Loucy (cell line): Measurements from ENCODE around the gene MCOLN2.

Source experiments
- H2AFZ ChIP-seq: fragments of 200-600 bp; sonication (generic); 2 replicates; pipeline ENCODE4 v1.6.0; 2016; ENCODE audit warnings: antibody characterized with exemption, mild to moderate bottlenecking, low read length, moderate library complexity
- H3F3A ChIP-seq: fragments of 200-600 bp; 2 replicates; pipeline ENCODE4 v1.6.0; 2016; ENCODE audit warnings: antibody characterized with exemption, low read depth, mild to moderate bottlenecking
- H3K27me3 ChIP-seq: fragments of 200-600 bp; sonication (generic); 2 replicates; pipeline ENCODE4 v1.6.1; 2014; ENCODE audit warnings: low read length, mild to moderate bottlenecking; ENCODE audit not compliant: insufficient read depth, poor library complexity, severe bottlenecking
- H3K36me3 ChIP-seq: fragments of 200-600 bp; sonication (generic); 2 replicates; pipeline ENCODE4 v1.6.1; 2016; ENCODE audit warnings: low read length; ENCODE audit not compliant: insufficient read depth
- H3K4me1 ChIP-seq: fragments of 200-600 bp; sonication (generic); 2 replicates; pipeline ENCODE4 v1.5.1; 2014; ENCODE audit warnings: low read length, mild to moderate bottlenecking; ENCODE audit not compliant: insufficient read depth, poor library complexity, severe bottlenecking
- H3K4me2 ChIP-seq: fragments of 200-600 bp; sonication (generic); 2 replicates; pipeline ENCODE4 v1.6.0; 2014; ENCODE audit warnings: antibody characterized with exemption, low read length, low read depth, mild to moderate bottlenecking; ENCODE audit not compliant: poor library complexity, severe bottlenecking
- H3K4me3 ChIP-seq: fragments of 200-600 bp; sonication (generic); 2 replicates; pipeline ENCODE4 v1.5.1; 2014; ENCODE audit warnings: low read length, mild to moderate bottlenecking, mixed read lengths; ENCODE audit not compliant: poor library complexity, severe bottlenecking
- H3K79me2 ChIP-seq: fragments of 200-600 bp; sonication (generic); 2 replicates; pipeline ENCODE4 v1.6.1; 2014; ENCODE audit warnings: low read length; ENCODE audit not compliant: insufficient read depth
- H3K9ac ChIP-seq: fragments of 200-600 bp; sonication (generic); 2 replicates; pipeline ENCODE4 v1.6.0; 2014; ENCODE audit warnings: mild to moderate bottlenecking, low read depth, low read length, moderate library complexity; ENCODE audit not compliant: poor library complexity, severe bottlenecking
- H3K9me2 ChIP-seq: fragments of 200-600 bp; sonication (generic); replicated peaks from 2 replicates; pipeline ENCODE4 v1.6.1; 2016; ENCODE audit warnings: low read depth, low read length, mixed read lengths
- H3K9me3 ChIP-seq: fragments of 200-600 bp; sonication (generic); 2 replicates; pipeline ENCODE4 v1.6.1; 2014; ENCODE audit warnings: mild to moderate bottlenecking, antibody characterized with exemption, low read length, low read depth; ENCODE audit not compliant: insufficient read depth
- H4K20me1 ChIP-seq: fragments of 200-600 bp; sonication (generic); 2 replicates; pipeline ENCODE4 v1.6.0; 2014; ENCODE audit warnings: antibody characterized with exemption, low read length, mild to moderate bottlenecking; ENCODE audit not compliant: insufficient read depth, poor library complexity, severe bottlenecking
- EZH2phosphoT487 ChIP-seq: fragments of 200-600 bp; IDR thresholded peaks from 2 replicates; pipeline ENCODE4 v1.6.1; 2018; ENCODE audit warnings: antibody characterized with exemption, mild to moderate bottlenecking, moderate library complexity, borderline replicate concordance
- TF ChIP-seq, protein P1 (sequence below): fragments of 200-600 bp; sonication (generic); conservative IDR thresholded peaks from 2 replicates; pipeline ENCODE4 v1.5.1; 2014; ENCODE audit warnings: mild to moderate bottlenecking, antibody characterized with exemption, low read length

MCOLN2 gene

DNA sequence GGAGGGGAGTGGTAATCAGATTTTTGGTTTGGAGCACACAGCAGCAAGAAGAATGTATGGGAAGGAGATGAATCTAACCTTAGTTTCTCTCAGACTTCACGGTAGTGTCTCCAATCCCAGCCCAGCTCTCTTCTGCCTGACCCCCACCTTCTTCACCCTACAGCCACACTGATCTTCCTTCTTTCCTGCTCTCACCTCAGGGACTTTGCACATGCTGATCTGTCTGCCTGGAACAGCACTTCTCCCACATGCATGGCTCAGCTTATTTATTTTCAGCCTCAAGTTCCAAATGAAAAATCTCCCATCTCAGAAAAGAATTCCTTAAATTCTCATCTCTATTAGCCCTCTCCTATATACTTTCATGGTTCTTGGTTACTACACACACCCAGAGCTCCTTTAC lies 55.1 kb downstream of the MCOLN2 start:
- no peaks in the 10 kb centered on the region for H3K9me3 ChIP-seq
- H3K36me3 ChIP-seq = no peaks in the 10 kb centered on the region
- no peaks in the 10 kb centered on the region for H3K27me3 ChIP-seq
- TF ChIP-seq, protein P1, sequence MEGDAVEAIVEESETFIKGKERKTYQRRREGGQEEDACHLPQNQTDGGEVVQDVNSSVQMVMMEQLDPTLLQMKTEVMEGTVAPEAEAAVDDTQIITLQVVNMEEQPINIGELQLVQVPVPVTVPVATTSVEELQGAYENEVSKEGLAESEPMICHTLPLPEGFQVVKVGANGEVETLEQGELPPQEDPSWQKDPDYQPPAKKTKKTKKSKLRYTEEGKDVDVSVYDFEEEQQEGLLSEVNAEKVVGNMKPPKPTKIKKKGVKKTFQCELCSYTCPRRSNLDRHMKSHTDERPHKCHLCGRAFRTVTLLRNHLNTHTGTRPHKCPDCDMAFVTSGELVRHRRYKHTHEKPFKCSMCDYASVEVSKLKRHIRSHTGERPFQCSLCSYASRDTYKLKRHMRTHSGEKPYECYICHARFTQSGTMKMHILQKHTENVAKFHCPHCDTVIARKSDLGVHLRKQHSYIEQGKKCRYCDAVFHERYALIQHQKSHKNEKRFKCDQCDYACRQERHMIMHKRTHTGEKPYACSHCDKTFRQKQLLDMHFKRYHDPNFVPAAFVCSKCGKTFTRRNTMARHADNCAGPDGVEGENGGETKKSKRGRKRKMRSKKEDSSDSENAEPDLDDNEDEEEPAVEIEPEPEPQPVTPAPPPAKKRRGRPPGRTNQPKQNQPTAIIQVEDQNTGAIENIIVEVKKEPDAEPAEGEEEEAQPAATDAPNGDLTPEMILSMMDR = no peak
- no peak for TF ChIP-seq EZH2phosphoT487
- no peaks in the 10 kb centered on the region for H3K9me2 ChIP-seq
- H3K4me2 ChIP-seq = no peak overlapping the region
- no peak overlapping the region for H2AFZ ChIP-seq
- no peak overlapping the region for H3K4me3 ChIP-seq
- H3K79me2 ChIP-seq = no peaks in the 10 kb centered on the region
- no peaks in the 10 kb centered on the region for H3K4me1 ChIP-seq
- no peaks in the 10 kb centered on the region for H4K20me1 ChIP-seq
- H3F3A ChIP-seq = no peaks in the 10 kb centered on the region
- no peak overlapping the region for H3K9ac ChIP-seq

DNA sequence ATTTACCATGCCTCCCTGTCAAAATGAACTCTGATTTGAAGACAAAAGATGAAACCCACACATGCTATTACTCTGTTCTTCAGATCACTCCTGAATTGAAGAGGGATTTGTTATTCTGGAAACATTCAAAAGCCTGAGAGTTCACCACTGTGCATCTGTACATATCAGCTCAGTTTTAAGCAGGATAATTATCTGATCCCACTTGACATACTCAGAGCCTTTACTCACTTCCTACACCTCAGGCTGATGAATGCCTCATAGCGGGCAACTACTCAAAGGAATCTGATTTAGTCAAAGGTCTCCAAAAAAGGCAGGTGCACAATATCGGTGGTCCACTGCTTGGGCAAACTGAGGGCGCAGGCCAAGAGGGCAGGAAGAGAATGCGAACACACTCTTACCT lies 56.4 kb downstream of the MCOLN2 start:
- Histone ChIP-seq H3K9me2 (no peaks in the 10 kb centered on the region), H3K4me2 (no peak overlapping the region), H3K79me2 (no peaks in the 10 kb centered on the region), H3F3A (no peaks in the 10 kb centered on the region), H3K9me3 (no peaks in the 10 kb centered on the region), H3K36me3 (no peaks in the 10 kb centered on the region), H3K27me3 (no peaks in the 10 kb centered on the region), H3K4me1 (no peaks in the 10 kb centered on the region), H3K4me3 (no peak overlapping the region), H2AFZ (no peak overlapping the region), H3K9ac (no peak overlapping the region), H4K20me1 (no peaks in the 10 kb centered on the region)
- TF ChIP-seq, protein P1 = no peak
- no peak for TF ChIP-seq EZH2phosphoT487

DNA sequence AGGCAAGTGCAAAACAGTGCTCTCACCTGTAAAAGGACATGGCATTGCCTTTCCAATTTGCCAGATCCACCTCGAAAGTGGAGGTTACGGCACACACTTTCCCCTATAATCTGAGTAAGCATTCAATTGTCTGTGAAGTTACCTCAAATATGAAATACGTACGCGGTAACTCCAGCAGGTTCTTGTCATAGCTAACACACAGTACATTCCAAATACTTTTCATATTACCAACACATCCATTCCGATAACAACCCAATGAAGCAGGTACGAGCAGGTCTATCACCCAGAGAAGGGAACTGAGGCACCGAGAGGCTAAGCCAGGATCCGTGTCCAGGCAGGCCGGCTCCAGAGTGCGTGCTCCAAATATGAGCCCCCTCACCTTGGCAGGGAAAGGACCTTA lies 57.2 kb downstream of the MCOLN2 start:
- no peak overlapping the region for H3K4me2 ChIP-seq
- no peaks in the 10 kb centered on the region for H3F3A ChIP-seq
- no peaks in the 10 kb centered on the region for H3K9me2 ChIP-seq
- H3K4me1 ChIP-seq = no peaks in the 10 kb centered on the region
- no peak overlapping the region for H3K9ac ChIP-seq
- no peaks in the 10 kb centered on the region for H3K27me3 ChIP-seq
- no peaks in the 10 kb centered on the region for H4K20me1 ChIP-seq
- H3K4me3 ChIP-seq = no peak overlapping the region
- H3K9me3 ChIP-seq = no peaks in the 10 kb centered on the region
- no peaks in the 10 kb centered on the region for H3K36me3 ChIP-seq
- H2AFZ ChIP-seq = no peak overlapping the region
- TF ChIP-seq, protein P1 = no peak
- TF ChIP-seq EZH2phosphoT487 = no peak
- H3K79me2 ChIP-seq = no peaks in the 10 kb centered on the region
